NCI-H1105 (cell line): ENCODE results near the gene LRRC15.
A peak's percentile ranks its signal among the peaks of the same experiment; 100 is the strongest.

Source experiments
- DNase-seq: peaks from one replicate; lab custom pipeline; 2025; lab: John Stamatoyannopoulos, UW

LRRC15 gene

GRCh38 chr3:194360568-194360967 lies 9.0 kb downstream of the LRRC15 start:
- no peak for DNase-seq

- DNase-seq = no peak
These were observed 11.9 kb downstream of the LRRC15 start for GRCh38 chr3:194357681-194358080.

- DNase-seq = no peak
These were observed 14.2 kb downstream of the LRRC15 start for GRCh38 chr3:194355379-194355778.

- DNase-seq = no peak
These were observed 15.2 kb downstream of the LRRC15 start for GRCh38 chr3:194354315-194354714.

- DNase-seq = no peak
These were observed 16.8 kb downstream of the LRRC15 start for GRCh38 chr3:194352667-194353246.

- DNase-seq = no peak
These were observed 17.5 kb downstream of the LRRC15 start for GRCh38 chr3:194351952-194352536.

GRCh38 chr3:194351080-194351672 lies 18.4 kb downstream of the LRRC15 start, which contains the start of gene CPN2:
TSS of gene CPN2 (minus strand) at chr3:194351328. CDS start at chr3:194342702, 8,626 bp downstream.
- DNase-seq = no peak

- no peak for DNase-seq
These were observed 18.8 kb downstream of the LRRC15 start for GRCh38 chr3:194350726-194351071.

GRCh38 chr3:194348354-194348753 lies 21.2 kb downstream of the LRRC15 start:
- no peak for DNase-seq

- no peak for DNase-seq
These were observed 22.9 kb downstream of the LRRC15 start for GRCh38 chr3:194346621-194347020.

GRCh38 chr3:194346035-194346434 lies 23.5 kb downstream of the LRRC15 start:
- no peak for DNase-seq

GRCh38 chr3:194344012-194344411 lies 25.5 kb downstream of the LRRC15 start:
- peak; percentile 65 for DNase-seq

GRCh38 chr3:194343561-194343893 lies 26.0 kb downstream of the LRRC15 start:
- no peak for DNase-seq

- DNase-seq = no peak
These were observed 26.5 kb downstream of the LRRC15 start for GRCh38 chr3:194342861-194343560.

- DNase-seq = no peak
These were observed 28.7 kb downstream of the LRRC15 start for GRCh38 chr3:194340757-194341400.

GRCh38 chr3:194339840-194340239 lies 29.7 kb downstream of the LRRC15 start:
- DNase-seq = no peak

GRCh38 chr3:194339356-194339755 lies 30.2 kb downstream of the LRRC15 start:
- DNase-seq = no peak

GRCh38 chr3:194337965-194338753 lies 31.4 kb downstream of the LRRC15 start:
- no peak for DNase-seq

GRCh38 chr3:194336601-194337355 lies 32.8 kb downstream of the LRRC15 start:
- no peak for DNase-seq

GRCh38 chr3:194333981-194334320 lies 35.6 kb downstream of the LRRC15 start:
- DNase-seq = no peak
